Heart left ventricle (tissue), 13 donors: ENCODE measurements around the gene KIF2A.

Source experiments
- CTCF ChIP-seq, 12 donors: fragments of 200-600 bp; sonication (generic) in 4 of 12; IDR thresholded peaks; one replicate each; pipeline versions ENCODE4 v1.5.0 to v1.8.0; 2018 to 2022; ENCODE audit warnings: antibody characterized with exemption in 12 of 12, mild to moderate bottlenecking in 5 of 12
- POLR2A ChIP-seq, 2 donors: fragments of 450-650 bp; IDR thresholded peaks; one replicate each; pipeline ENCODE4 v1.6.1; 2017; ENCODE audit warnings: antibody characterized with exemption in 2 of 2, mild to moderate bottlenecking in 2 of 2, moderate library complexity in 2 of 2
- donor health status: ischemic (EF 13 %, LVEDD 7.1; RV severe dilation, severe dysfunction).
- donor health status: DM: no; HTN: yes; CAD: no.
- donor health status: DM: no; HTN: no; CAD: no.
- donor health status: ischemic (EF 25% LVEDD 6.9; RV normal size, moderate dysfunction).
- donor health status: ischemic (EF 25% LVEDD 5.7; RV mildly dilated, moderate dysfunction).
- donor health status: ischemic (EF 35%, LVEDD 5.7; RV mildly dilated, moderate dysfunction).
- donor health status: nonischemic (EF 11% LVEDD 7.7; RV severe dilation, severe dysfunction).
- donor health status: DM: yes; HTN: yes; CAD: no.
- donor health status: PGD.
- donor health status: ischemic (EF 29% LVEDD 5.4; RV normal size, mild dysfunction).
- donor health status: nonischemic (EF 23%, LVEDD 6.1; RV moderate dilation, normal function).

GRCh38 chr5:62275581-62275980 is 30.4 kb upstream of the KIF2A start:
- TF ChIP-seq CTCF (IDR thresholded peaks at IDR 0.05): no peak
- no peak for TF ChIP-seq POLR2A (IDR thresholded peaks at IDR 0.05)
